H9 (cell line): Measurements from ENCODE around the gene DACH1. TPM values are rescaled to one million over a fixed set of nuclear protein-coding genes. Genes with fewer than 3 reads are reported as not detected.

Experiments used
- DNase-seq: peaks from one replicate; pipeline ENCODE4 v3.0.0-alpha.2; 2017
- H2AFZ ChIP-seq: one replicate; pipeline ENCODE4 v1.6.1; 2013; ENCODE audit warnings: mild to moderate bottlenecking, low read length, control low read depth, moderate library complexity
- H2AK5ac ChIP-seq: 2 replicates; pipeline ENCODE4 v1.6.1; 2013; ENCODE audit warnings: low read length, control low read depth, mixed read lengths; ENCODE audit not compliant: insufficient read length
- H2BK120ac ChIP-seq: one replicate; pipeline ENCODE4 v1.6.1; 2013; ENCODE audit warnings: low read depth, mild to moderate bottlenecking, low read length, control low read depth, inconsistent platforms; ENCODE audit not compliant: poor library complexity, severe bottlenecking
- H2BK12ac ChIP-seq: 2 replicates; pipeline ENCODE4 v1.6.1; 2013; ENCODE audit warnings: low read length, control low read depth, mixed read lengths, low read depth; ENCODE audit not compliant: insufficient read length
- H2BK15ac ChIP-seq: 2 replicates; pipeline ENCODE4 v1.6.1; 2013; ENCODE audit warnings: low read depth, low read length, control low read depth
- H2BK20ac ChIP-seq: one replicate; pipeline ENCODE4 v1.6.1; 2013; ENCODE audit warnings: low read depth, mild to moderate bottlenecking, low read length, control low read depth, inconsistent platforms; ENCODE audit not compliant: poor library complexity, severe bottlenecking
- H2BK5ac ChIP-seq: 2 replicates; pipeline ENCODE4 v1.6.1; 2013; ENCODE audit warnings: low read length, control low read depth, mixed read lengths; ENCODE audit not compliant: insufficient read length
- H3K14ac ChIP-seq: 2 replicates; pipeline ENCODE4 v1.6.1; 2013; ENCODE audit warnings: low read length, control low read depth; ENCODE audit not compliant: insufficient read depth
- H3K18ac ChIP-seq: 2 replicates; pipeline ENCODE4 v1.6.1; 2013; ENCODE audit warnings: low read depth, mild to moderate bottlenecking, mixed read lengths, low read length, control low read depth; ENCODE audit not compliant: insufficient read length
- H3K23ac ChIP-seq: 2 replicates; pipeline ENCODE4 v1.6.1; 2013; ENCODE audit warnings: low read length, control low read depth, mixed read lengths, low read depth; ENCODE audit not compliant: insufficient read length
- H3K23me2 ChIP-seq: 2 replicates; pipeline ENCODE4 v1.6.1; 2013; ENCODE audit warnings: low read depth, mild to moderate bottlenecking, mixed read lengths, low read length, control low read depth; ENCODE audit not compliant: insufficient read length, poor library complexity, severe bottlenecking
- H3K27ac ChIP-seq: 2 replicates; pipeline ENCODE4 v1.5.1; 2013; ENCODE audit warnings: low read length, control low read depth, mixed read lengths, low read depth; ENCODE audit not compliant: insufficient read length
- H3K27me3 ChIP-seq: 2 replicates; pipeline ENCODE4 v1.6.1; 2013; ENCODE audit warnings: low read length, control low read depth, inconsistent platforms; ENCODE audit not compliant: insufficient read depth
- H3K4ac ChIP-seq: 2 replicates; pipeline ENCODE4 v1.6.1; 2013; ENCODE audit warnings: low read depth, mild to moderate bottlenecking, control low read depth, inconsistent platforms, low read length, moderate library complexity
- H3K4me1 ChIP-seq: 2 replicates; pipeline ENCODE4 v1.6.1; 2013; ENCODE audit warnings: low read length, control low read depth, inconsistent platforms; ENCODE audit not compliant: insufficient read depth
- H3K4me2 ChIP-seq: 2 replicates; pipeline ENCODE4 v1.6.1; 2013; ENCODE audit warnings: low read length, control low read depth, mixed read lengths; ENCODE audit not compliant: insufficient read length, insufficient read depth
- H3K56ac ChIP-seq: 2 replicates; pipeline ENCODE4 v1.6.1; 2013; ENCODE audit warnings: low read depth, mild to moderate bottlenecking, mixed read lengths, low read length, control low read depth; ENCODE audit not compliant: insufficient read length
- H3K79me1 ChIP-seq: 2 replicates; pipeline ENCODE4 v1.6.1; 2013; ENCODE audit warnings: low read depth, mild to moderate bottlenecking, moderate library complexity, low read length, control low read depth, inconsistent platforms; ENCODE audit not compliant: insufficient read depth, poor library complexity, severe bottlenecking
- H3K79me2 ChIP-seq: 2 replicates; pipeline ENCODE4 v1.6.1; 2013; ENCODE audit warnings: low read length, control low read depth, inconsistent platforms; ENCODE audit not compliant: insufficient read depth
- H3K9ac ChIP-seq: 2 replicates; pipeline ENCODE4 v1.6.1; 2013; ENCODE audit warnings: low read length, control low read depth, mixed read lengths; ENCODE audit not compliant: insufficient read length; ENCODE audit errors: extremely low read depth
- H3K9me3 ChIP-seq: one replicate; pipeline ENCODE4 v1.6.1; 2013; ENCODE audit warnings: low read depth, low read length, inconsistent platforms; ENCODE audit not compliant: control insufficient read depth
- H3T11ph ChIP-seq: one replicate; pipeline ENCODE4 v1.6.1; 2013; ENCODE audit warnings: mild to moderate bottlenecking, low read length, control low read depth, inconsistent platforms
- H4K20me1 ChIP-seq: one replicate; pipeline ENCODE4 v1.6.1; 2013; ENCODE audit not compliant: control insufficient read depth, insufficient read length, insufficient read depth
- H4K5ac ChIP-seq: 2 replicates; pipeline ENCODE4 v1.6.1; 2013; ENCODE audit warnings: low read depth, mild to moderate bottlenecking, mixed read lengths, low read length, control low read depth; ENCODE audit not compliant: insufficient read length
- H4K8ac ChIP-seq: replicated peaks from 2 replicates; pipeline ENCODE4 v1.6.1; 2013; ENCODE audit warnings: low read length, control low read depth, mixed read lengths, low read depth; ENCODE audit not compliant: insufficient read length
- H4K91ac ChIP-seq: 2 replicates; pipeline ENCODE4 v1.6.1; 2013; ENCODE audit warnings: low read depth, mild to moderate bottlenecking, moderate library complexity, mixed read lengths, low read length, control low read depth; ENCODE audit not compliant: insufficient read length
- H3K27ac Mint-ChIP-seq, 3 experiments: 2 replicates in 2 of 3; 3 replicates in 1 of 3; pipeline ENCODE4 v1.8.0; 2020 to 2021; ENCODE audit warnings: mixed read lengths in 3 of 3, mild to moderate bottlenecking in 1 of 3, moderate library complexity in 1 of 3
- H3K27me3 Mint-ChIP-seq: 2 replicates; pipeline ENCODE4 v1.8.0; 2021; ENCODE audit warnings: low read depth, mild to moderate bottlenecking, moderate library complexity, mixed read lengths
- H3K36me3 Mint-ChIP-seq, 3 experiments: 2 replicates in 2 of 3; 3 replicates in 1 of 3; pipeline ENCODE4 v1.8.0; 2020 to 2021; ENCODE audit warnings: low read depth in 3 of 3, mixed read lengths in 3 of 3; ENCODE audit not compliant: insufficient read depth in 1 of 3
- H3K4me1 Mint-ChIP-seq, 2 experiments: 2 replicates each; pipeline ENCODE4 v1.8.0; 2020; ENCODE audit warnings: mixed read lengths in 2 of 2
- H3K4me3 Mint-ChIP-seq, 2 experiments: 2 replicates in 1 of 2; 3 replicates in 1 of 2; pipeline ENCODE4 v1.8.0; 2020 to 2021; ENCODE audit warnings: mild to moderate bottlenecking in 2 of 2, mixed read lengths in 2 of 2, moderate library complexity in 1 of 2
- H3K9me3 Mint-ChIP-seq, 2 experiments: 2 replicates in 1 of 2; 3 replicates in 1 of 2; pipeline ENCODE4 v1.8.0; 2020; ENCODE audit warnings: mild to moderate bottlenecking in 2 of 2, mixed read lengths in 2 of 2, moderate library complexity in 1 of 2
- WGBS: extraction: QIAGEN DNeasy Blood & Tissue Kit; methylation state at CpG from one replicate; pipeline ENCODE4 v1.1.7; 2013; ENCODE audit warnings: missing lambda C conversion rate, low lambda C conversion rate, mixed read lengths; ENCODE audit not compliant: insufficient read length; ENCODE audit errors: extremely low coverage; 5-methylcytosine and 5-hydroxymethylcytosine counted together
- total RNA-seq: library from RNA; stranded (reverse); gene quantifications from 2 replicates; pipeline ENCODE4 v1.2.1, GENCODE V29; 2021
- TF ChIP-seq, protein P1 (sequence below): fragments of 200-600 bp; sonication (generic); conservative IDR thresholded peaks from 3 replicates; pipeline ENCODE4 v1.8.0; 2021; ENCODE audit warnings: antibody characterized with exemption, mild to moderate bottlenecking

DACH1 gene
- total RNA-seq, 1 experiment from 2014 or later = not detected

DNA sequence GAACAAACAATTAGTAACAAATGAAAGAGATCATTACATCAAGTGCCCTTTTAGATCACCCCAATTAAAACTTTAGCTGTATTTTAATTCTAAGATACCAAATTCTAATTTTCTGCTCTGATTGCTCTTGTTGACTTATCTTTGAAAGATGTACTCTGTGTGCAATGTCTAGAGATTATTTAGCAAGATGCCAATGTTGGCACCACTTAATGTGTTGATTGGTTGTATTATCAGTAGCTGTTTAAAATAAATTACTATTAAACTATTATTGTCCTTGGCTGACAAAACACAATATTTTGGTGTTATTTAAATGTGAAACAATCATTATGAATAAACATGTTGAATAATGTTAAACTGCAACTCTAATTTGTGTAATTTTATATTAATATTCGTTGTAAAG lies 386.0 kb downstream of the DACH1 start:
- no peak overlapping the region for H2BK15ac ChIP-seq
- no peak overlapping the region for H3K4me2 ChIP-seq
- no peak overlapping the region for H2AK5ac ChIP-seq
- 100% methylated on average over 1 of the region's 1 CpG for WGBS
- no peak overlapping the region for H3K4me3 Mint-ChIP-seq
- H3K9me3 Mint-ChIP-seq = no peaks in the 10 kb centered on the region
- no peak overlapping the region for H3K27ac ChIP-seq
- no peak overlapping the region for H3K23ac ChIP-seq
- H3K9ac ChIP-seq = no peak overlapping the region
- DNase-seq = no peak
- no peak overlapping the region for H4K8ac ChIP-seq
- no peak overlapping the region for H4K91ac ChIP-seq
- H3K36me3 Mint-ChIP-seq = no peaks in the 10 kb centered on the region
- H3K27me3 Mint-ChIP-seq = no peaks in the 10 kb centered on the region
- H2BK120ac ChIP-seq = no peak overlapping the region
- no peak overlapping the region for H4K5ac ChIP-seq
- H3K18ac ChIP-seq = no peak overlapping the region
- no peaks in the 10 kb centered on the region for H3K23me2 ChIP-seq
- no peak overlapping the region for H3K4ac ChIP-seq
- H3K27me3 ChIP-seq = no peaks in the 10 kb centered on the region
- no peaks in the 10 kb centered on the region for H3K79me1 ChIP-seq
- H3K56ac ChIP-seq = no peak overlapping the region
- no peak overlapping the region for H3K27ac Mint-ChIP-seq
- H2BK5ac ChIP-seq = no peak overlapping the region
- no peaks in the 10 kb centered on the region for H4K20me1 ChIP-seq
- no peak overlapping the region for H2AFZ ChIP-seq
- no peaks in the 10 kb centered on the region for H3K79me2 ChIP-seq
- H3K14ac ChIP-seq = no peak overlapping the region
- no peak overlapping the region for H3T11ph ChIP-seq
- no peak overlapping the region for H2BK20ac ChIP-seq
- H3K4me1 Mint-ChIP-seq = no peaks in the 10 kb centered on the region
- H3K4me1 ChIP-seq = no peaks in the 10 kb centered on the region
- TF ChIP-seq, protein P1, sequence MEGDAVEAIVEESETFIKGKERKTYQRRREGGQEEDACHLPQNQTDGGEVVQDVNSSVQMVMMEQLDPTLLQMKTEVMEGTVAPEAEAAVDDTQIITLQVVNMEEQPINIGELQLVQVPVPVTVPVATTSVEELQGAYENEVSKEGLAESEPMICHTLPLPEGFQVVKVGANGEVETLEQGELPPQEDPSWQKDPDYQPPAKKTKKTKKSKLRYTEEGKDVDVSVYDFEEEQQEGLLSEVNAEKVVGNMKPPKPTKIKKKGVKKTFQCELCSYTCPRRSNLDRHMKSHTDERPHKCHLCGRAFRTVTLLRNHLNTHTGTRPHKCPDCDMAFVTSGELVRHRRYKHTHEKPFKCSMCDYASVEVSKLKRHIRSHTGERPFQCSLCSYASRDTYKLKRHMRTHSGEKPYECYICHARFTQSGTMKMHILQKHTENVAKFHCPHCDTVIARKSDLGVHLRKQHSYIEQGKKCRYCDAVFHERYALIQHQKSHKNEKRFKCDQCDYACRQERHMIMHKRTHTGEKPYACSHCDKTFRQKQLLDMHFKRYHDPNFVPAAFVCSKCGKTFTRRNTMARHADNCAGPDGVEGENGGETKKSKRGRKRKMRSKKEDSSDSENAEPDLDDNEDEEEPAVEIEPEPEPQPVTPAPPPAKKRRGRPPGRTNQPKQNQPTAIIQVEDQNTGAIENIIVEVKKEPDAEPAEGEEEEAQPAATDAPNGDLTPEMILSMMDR = no peak
- no peaks in the 10 kb centered on the region for H3K9me3 ChIP-seq
- H2BK12ac ChIP-seq = no peak overlapping the region
